RPMI7951 (cell line): Measurements from ENCODE around the gene PSMA8. TPM values are rescaled to one million over a fixed set of nuclear protein-coding genes. Genes with fewer than 3 reads are reported as not detected.
"Not testable (repeated sequence)": the region's sequence is repeated elsewhere in the genome, so short reads cannot be mapped to it uniquely, and the experiment has no call there.

Source experiments
- DNase-seq: peaks from one replicate; pipeline ENCODE4 v3.0.0-alpha.2; 2012; ENCODE audit warnings: low read depth
- total RNA-seq: library from RNA; depleted of rRNA; stranded (reverse); fragments of >200 nt; shearing (Covaris generic); gene quantifications from 2 replicates; pipeline ENCODE4 v1.2.3, GENCODE V29; 2014; rRNA removed

PSMA8 gene
- total RNA-seq: not detected in 2 replicates

DNA sequence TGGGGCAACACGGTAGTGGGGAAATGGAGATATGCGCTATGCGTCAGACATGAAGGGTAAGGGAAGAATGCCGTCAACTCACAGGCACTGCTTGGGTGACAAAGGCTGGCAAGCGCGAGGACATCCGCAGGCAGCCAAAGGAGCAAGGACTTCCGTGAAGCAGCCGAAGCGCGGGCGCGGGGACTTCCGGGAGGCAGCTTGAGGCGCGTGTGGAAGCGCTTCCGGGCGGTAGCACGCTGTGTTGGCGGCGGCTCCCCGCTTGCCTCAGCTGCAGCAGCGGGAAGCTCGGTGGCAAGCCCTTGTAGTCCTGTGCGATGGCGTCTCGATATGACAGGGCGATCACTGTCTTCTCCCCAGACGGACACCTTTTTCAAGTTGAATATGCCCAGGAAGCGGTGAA is at the start of gene PSMA8:
TSS of gene PSMA8 (plus strand) at position 218 of the 400 bp plus-strand sequence. CDS start at position 315, 97 bp downstream.
- DNase-seq: no peak

DNA sequence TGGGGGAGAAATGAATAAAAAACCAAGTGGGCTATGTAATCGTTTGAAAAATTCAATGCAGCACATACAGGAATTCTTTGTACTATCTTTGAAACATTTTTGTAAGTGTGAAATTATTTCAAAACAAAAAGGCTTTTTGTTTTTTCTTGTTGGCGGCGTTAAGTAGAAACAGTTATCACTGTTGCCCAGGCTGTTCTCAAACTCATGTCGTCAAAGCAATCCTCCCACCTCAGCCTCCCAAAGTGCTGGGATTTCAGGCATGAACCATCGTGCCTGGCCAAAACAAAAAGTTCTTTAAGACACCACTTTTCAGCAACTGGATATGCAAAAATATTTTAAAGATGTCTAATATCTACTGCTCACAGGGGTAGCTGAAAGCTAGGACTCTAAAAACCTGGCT is 48.6 kb upstream of the PSMA8 start:
- DNase-seq: no peak

- DNase-seq: no peak
Observed at GRCh38 chr18:26086959-26087358, 46.7 kb upstream of the PSMA8 start.

GRCh38 chr18:26088487-26088886 is 45.2 kb upstream of the PSMA8 start:
- peak; percentile 21 for DNase-seq

DNA sequence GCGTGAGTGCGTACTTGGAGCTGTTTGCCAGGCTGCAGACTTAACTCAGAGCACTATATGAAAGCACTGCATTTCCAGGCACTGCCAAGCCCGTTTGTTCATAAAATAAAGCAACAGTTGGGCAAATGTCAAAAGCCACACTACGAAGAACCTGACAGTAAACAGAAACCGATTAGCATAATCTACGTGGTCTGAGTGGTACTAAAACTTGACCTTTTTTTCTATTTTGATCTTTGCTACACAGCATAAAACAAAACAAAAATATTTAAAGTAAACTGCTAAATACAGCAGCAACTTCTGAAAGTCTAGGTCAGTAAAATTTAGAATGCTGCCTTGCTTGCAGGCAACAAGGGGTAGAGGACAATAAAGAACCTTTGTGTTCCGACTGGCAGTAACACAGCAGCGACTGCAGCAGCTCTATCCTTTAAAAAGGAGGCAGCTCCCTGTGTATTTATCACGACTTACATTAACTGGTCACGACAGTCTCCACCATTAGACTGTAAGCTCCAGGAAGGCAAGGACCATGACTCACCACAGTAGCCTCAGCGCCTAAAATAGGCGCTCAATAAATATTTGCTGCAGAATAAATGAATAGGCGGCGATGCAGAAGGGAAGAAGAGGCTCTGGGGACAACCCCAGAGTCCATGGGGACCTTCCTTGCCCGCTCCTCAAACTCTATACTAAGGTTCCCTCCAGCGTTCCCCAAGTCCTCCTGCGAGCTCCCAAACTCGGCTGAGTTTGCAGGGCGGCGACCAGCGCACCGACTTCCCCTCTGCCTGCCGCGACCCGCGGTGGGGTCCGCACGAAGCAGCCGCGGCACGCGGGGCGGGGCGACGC is 44.2 kb upstream of the PSMA8 start:
- DNase-seq: peak; percentile 42

DNA sequence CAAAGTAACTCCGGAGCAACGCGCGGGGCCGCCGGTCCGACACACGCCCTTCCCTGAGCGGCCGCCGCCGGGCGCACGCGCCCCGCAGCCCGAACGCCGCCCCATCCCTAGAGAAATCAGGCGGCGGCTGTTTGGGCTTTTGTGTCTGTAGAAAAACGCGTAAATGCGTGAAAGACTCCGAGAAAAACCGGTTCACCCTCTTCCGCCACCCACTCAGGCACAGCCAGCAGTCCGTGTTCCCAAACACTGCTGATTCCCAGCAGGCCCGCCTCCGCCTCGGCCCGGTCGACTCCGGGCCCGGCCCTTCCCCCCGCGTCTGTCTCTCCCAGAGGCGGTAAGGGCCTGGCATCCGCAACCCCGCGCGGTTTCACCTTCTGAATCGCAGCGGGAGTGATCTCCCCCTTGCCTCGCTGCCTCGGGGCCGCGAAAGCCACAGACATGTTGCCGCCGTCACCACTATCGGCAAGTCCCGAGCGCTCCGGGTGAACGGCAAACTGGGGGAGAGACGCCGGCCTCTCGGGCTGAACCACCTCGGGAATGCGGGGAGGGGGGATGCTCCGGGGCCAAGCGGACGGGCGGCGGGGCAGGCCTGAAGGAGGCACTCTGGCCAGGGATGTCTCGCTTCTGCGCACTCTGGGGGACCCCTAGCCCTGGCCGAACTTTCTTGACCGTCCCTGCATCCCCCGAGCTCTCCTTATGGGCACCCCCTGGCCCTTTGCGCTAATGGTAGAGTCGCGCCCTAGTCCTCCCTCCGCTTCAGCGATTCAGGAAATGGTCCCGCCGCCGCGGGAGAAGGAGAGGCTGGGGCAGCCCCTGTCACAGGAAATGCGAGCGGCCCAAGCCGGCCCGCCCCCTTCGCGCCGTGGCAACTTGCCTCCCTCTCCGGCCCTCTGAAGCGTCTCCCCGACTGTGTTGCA is 43.3 kb upstream of the PSMA8 start, which contains the start of gene SS18:
TSS of gene SS18 (minus strand) at position 484 of the 917 bp plus-strand sequence. CDS start at position 440, 44 bp downstream.
- DNase-seq: peak; percentile 93

- peak; percentile 85 for DNase-seq
Observed at GRCh38 chr18:26091047-26091630, 42.5 kb upstream of the PSMA8 start.

- DNase-seq: no peak
Observed at GRCh38 chr18:26096852-26097251, 36.8 kb upstream of the PSMA8 start.

GRCh38 chr18:26097563-26097962 is 36.1 kb upstream of the PSMA8 start:
- DNase-seq: no peak

GRCh38 chr18:26103579-26103978 is 30.1 kb upstream of the PSMA8 start:
- DNase-seq: no peak

DNA sequence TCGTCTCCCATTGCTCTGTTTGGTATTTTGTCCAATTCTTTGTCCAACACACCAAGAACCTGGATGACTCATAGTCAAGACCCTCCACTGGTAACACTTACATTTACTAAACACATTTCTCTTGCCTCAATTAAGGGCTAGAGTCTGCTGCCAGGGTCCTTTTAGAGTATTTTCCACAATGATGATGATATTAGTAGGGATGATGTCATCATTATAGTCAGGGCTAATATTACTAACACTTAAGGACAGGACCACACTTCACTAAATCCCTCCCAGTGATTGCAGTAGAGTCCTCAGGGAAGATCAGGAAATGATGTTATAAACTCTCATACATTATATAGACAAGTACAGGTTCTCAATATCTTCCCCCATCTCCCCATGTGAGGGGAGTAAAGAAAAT is 29.6 kb upstream of the PSMA8 start:
- DNase-seq: no peak

- no peak for DNase-seq
Observed at GRCh38 chr18:26119246-26119645, 14.4 kb upstream of the PSMA8 start.

- no peak for DNase-seq
Observed at GRCh38 chr18:26121476-26121875, 12.2 kb upstream of the PSMA8 start.

- not testable (repeated sequence) for DNase-seq
Observed at GRCh38 chr18:26121994-26122393, 11.7 kb upstream of the PSMA8 start.

DNA sequence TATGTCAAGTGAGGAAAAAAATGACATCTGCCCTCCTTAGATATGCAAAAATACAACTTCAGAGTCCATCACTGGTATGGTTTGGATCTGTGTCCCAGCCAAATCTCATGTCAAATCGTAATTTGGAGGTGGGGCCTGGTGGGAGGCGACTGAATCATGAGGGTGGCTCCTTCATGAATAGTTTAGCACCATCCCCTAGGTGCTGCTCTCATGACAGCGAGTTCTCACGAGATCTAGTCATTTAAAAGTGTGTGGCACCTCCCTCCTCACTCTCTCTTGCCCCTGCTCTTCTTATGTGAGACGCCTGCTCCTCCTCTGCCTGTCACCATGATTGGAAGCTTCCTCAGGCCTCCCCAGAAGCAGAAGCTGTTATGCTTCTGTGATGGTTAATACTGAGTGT is 5.9 kb upstream of the PSMA8 start:
- DNase-seq: no peak

DNA sequence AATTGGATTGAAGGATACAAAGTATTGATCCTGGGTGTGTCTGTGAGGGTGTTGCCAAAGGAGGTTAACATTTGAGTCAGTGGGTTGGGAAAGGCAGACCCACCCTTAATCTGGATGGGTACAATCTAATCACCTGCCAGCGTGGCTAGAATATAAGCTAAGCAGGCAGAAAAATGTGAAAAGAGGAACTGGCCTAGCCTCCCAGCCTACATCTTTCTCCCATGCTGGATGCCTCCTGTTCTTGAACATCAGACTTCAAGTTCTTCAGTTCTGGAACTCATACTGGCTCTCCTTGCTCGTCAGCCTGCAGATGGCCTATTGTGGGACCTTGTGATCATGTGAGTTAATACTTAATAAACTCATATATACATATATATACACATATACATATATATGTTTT is 5.5 kb upstream of the PSMA8 start:
- DNase-seq: not testable (repeated sequence)

GRCh38 chr18:26134107-26134506 is 438 bp downstream of the PSMA8 start:
- DNase-seq: no peak

- no peak for DNase-seq
Observed at GRCh38 chr18:26135548-26135947, 1.9 kb downstream of the PSMA8 start.

GRCh38 chr18:26157326-26157725 is 23.7 kb downstream of the PSMA8 start:
- no peak for DNase-seq

- DNase-seq: peak; percentile 9
Observed at GRCh38 chr18:26159353-26159752, 25.7 kb downstream of the PSMA8 start.

GRCh38 chr18:26164571-26164970 is 30.9 kb downstream of the PSMA8 start:
- DNase-seq: no peak

- peak; percentile 1 for DNase-seq
Observed at GRCh38 chr18:26167592-26167991, 33.9 kb downstream of the PSMA8 start.
